HCT116 (cell line): ENCODE data around the gene KLHDC8B. TPM values are rescaled to one million over a fixed set of nuclear protein-coding genes. Genes with fewer than 3 reads are reported as not detected.

ENCODE experiments used
- ATAC-seq: fragments of 200-7000 bp; cut with Tn5 transposase; 2 replicates; pipeline ENCODE4 v1.9.1; 2020; ENCODE audit warnings: mild to moderate bottlenecking, moderate library complexity
- BruUV-seq: library from RNA; stranded (reverse); fragments of 400-500 nt; replicated peaks from 2 replicates; lab custom pipeline; 2021; lab: Mats Ljungman, UMichigan
- CTCF ChIA-PET: fragments of 300-600 bp; sonication (Branson Sonifier 250); formaldehyde crosslinking; loops from one replicate; lab custom pipeline; 2021; ENCODE audit warnings: antibody characterized with exemption; lab: Charles Lee
- POLR2A ChIA-PET: fragments of 300-600, 350-600 bp; sonication (Branson Sonifier 250); formaldehyde crosslinking; loops from one replicate; lab custom pipeline; 2021; ENCODE audit warnings: antibody characterized with exemption; lab: Charles Lee
- RAD21 ChIA-PET, 2 experiments: fragments of 300-600 bp; sonication (Branson Sonifier 250); formaldehyde crosslinking; loops; one replicate each; lab custom pipeline; 2023; ENCODE audit warnings: low total read pairs in 2 of 2; ENCODE audit not compliant: uncharacterized antibody in 2 of 2, unreplicated experiment in 2 of 2, low non-redundant PET in 1 of 2; lab: Charles Lee
- DNase-seq: peaks from one replicate; pipeline ENCODE4 v3.0.0-alpha.2; 2010; ENCODE audit warnings: low read depth, low spot score
- H2AFZ ChIP-seq: fragments of 200-600 bp; shearing (Covaris generic), sonication (generic); 2 replicates; pipeline ENCODE4 v1.6.1; 2017; ENCODE audit warnings: low read depth, mixed run types, mixed read lengths, antibody characterized with exemption, low read length; ENCODE audit not compliant: poor library complexity, severe bottlenecking
- H3K27ac ChIP-seq: 2 replicates; pipeline ENCODE4 v1.5.1; 2012; ENCODE audit warnings: low read depth, low read length
- H3K27me3 ChIP-seq: fragments of 200-600 bp; sonication (generic); 2 replicates; pipeline ENCODE4 v1.6.1; 2016; ENCODE audit warnings: mixed run types, low read length, mixed read lengths; ENCODE audit not compliant: insufficient read depth
- H3K36me3 ChIP-seq, 2 experiments: fragments of 200-500 bp in 1 of 2; fragments of 200-600 bp in 1 of 2; sonication (Bioruptor generic) in 1 of 2; sonication (generic) in 1 of 2; 2 replicates each; pipeline versions ENCODE4 v1.5.1 to v1.6.1; 2014 to 2016; ENCODE audit warnings: low read length in 2 of 2, inconsistent platforms in 1 of 2, mixed read lengths in 1 of 2, mixed run types in 1 of 2; ENCODE audit not compliant: insufficient read depth in 2 of 2, control insufficient read depth in 1 of 2
- H3K4me1 ChIP-seq, 2 experiments: fragments of 200-600 bp in 1 of 2; sonication (generic) in 1 of 2; 2 replicates each; pipeline versions ENCODE4 v1.5.1 to v1.6.1; 2012 to 2017; ENCODE audit warnings: low read length in 2 of 2, inconsistent platforms in 1 of 2, mild to moderate bottlenecking in 1 of 2, mixed read lengths in 1 of 2, mixed run types in 1 of 2, moderate library complexity in 1 of 2; ENCODE audit not compliant: insufficient read depth in 2 of 2, control insufficient read depth in 1 of 2
- H3K4me2 ChIP-seq: fragments of 200-600 bp; sonication (generic); 2 replicates; pipeline ENCODE4 v1.6.1; 2017; ENCODE audit warnings: mixed run types, low read length, mixed read lengths
- H3K4me3 ChIP-seq, 2 experiments: fragments of 200-600 bp in 1 of 2; sonication (generic) in 1 of 2; replicated peaks in 1 of 2; 2 replicates each; pipeline ENCODE4 v1.5.1; 2011 to 2016; ENCODE audit warnings: low read length in 2 of 2, control low read depth in 1 of 2, low read depth in 1 of 2, mild to moderate bottlenecking in 1 of 2, mixed read lengths in 1 of 2, mixed run types in 1 of 2
- H3K79me2 ChIP-seq: fragments of 200-600 bp; sonication (generic); 2 replicates; pipeline ENCODE4 v1.6.1; 2017; ENCODE audit warnings: mild to moderate bottlenecking, mixed run types, low read length, moderate library complexity, mixed read lengths; ENCODE audit not compliant: insufficient read depth
- H3K9ac ChIP-seq: fragments of 200-600 bp; sonication (generic); 2 replicates; pipeline ENCODE4 v1.6.1; 2016; ENCODE audit warnings: low read length, mixed read lengths
- H3K9me2 ChIP-seq: fragments of 200-600 bp; sonication (generic), shearing (Covaris generic); 2 replicates; pipeline ENCODE4 v1.6.1; 2017; ENCODE audit warnings: mixed run types, mild to moderate bottlenecking, moderate library complexity; ENCODE audit not compliant: insufficient read depth
- H3K9me3 ChIP-seq, 2 experiments: fragments of 200-500 bp in 1 of 2; fragments of 200-600 bp in 1 of 2; sonication (Bioruptor generic) in 1 of 2; sonication (generic) in 1 of 2; 2 replicates each; pipeline ENCODE4 v1.6.1; 2014 to 2017; ENCODE audit warnings: low read length in 2 of 2, mixed read lengths in 2 of 2, inconsistent platforms in 1 of 2, low read depth in 1 of 2, mild to moderate bottlenecking in 1 of 2, mixed run types in 1 of 2, moderate library complexity in 1 of 2; ENCODE audit not compliant: control insufficient read depth in 1 of 2, insufficient read depth in 1 of 2
- H4K20me1 ChIP-seq: fragments of 200-600 bp; sonication (generic), shearing (Covaris generic); 2 replicates; pipeline ENCODE4 v1.6.1; 2017; ENCODE audit warnings: mixed run types, mild to moderate bottlenecking, moderate library complexity; ENCODE audit not compliant: insufficient read depth
- EGR1 ChIP-seq: IDR thresholded peaks from 2 replicates; pipeline ENCODE4 v1.6.1; 2012; ENCODE audit warnings: low read depth
- ELF1 ChIP-seq: IDR thresholded peaks from 2 replicates; pipeline ENCODE4 v1.6.1; 2012; ENCODE audit warnings: low read depth, borderline replicate concordance
- EZH2 ChIP-seq: fragments of 200-600 bp; sonication (generic); IDR thresholded peaks from 2 replicates; pipeline ENCODE4 v1.6.1; 2017; ENCODE audit warnings: antibody characterized with exemption, mixed run types
- FOSL1 ChIP-seq: IDR thresholded peaks from 2 replicates; pipeline ENCODE4 v1.6.1; 2012; ENCODE audit warnings: low read depth
- JUND ChIP-seq: IDR thresholded peaks from 2 replicates; pipeline ENCODE4 v1.6.1; 2012
- POLR2AphosphoS5 ChIP-seq: IDR thresholded peaks from 2 replicates; pipeline ENCODE4 v1.6.1; 2011; ENCODE audit warnings: mild to moderate bottlenecking, low read depth, low read length, moderate library complexity
- RAD21 ChIP-seq: IDR thresholded peaks from 2 replicates; pipeline ENCODE4 v1.6.1; 2012; ENCODE audit warnings: low read depth, mild to moderate bottlenecking
- SIN3A ChIP-seq: IDR thresholded peaks from 2 replicates; pipeline ENCODE4 v1.6.1; 2012; ENCODE audit warnings: low read depth
- SP1 ChIP-seq: IDR thresholded peaks from 2 replicates; pipeline ENCODE4 v1.6.1; 2012; ENCODE audit warnings: low read depth
- SRF ChIP-seq: IDR thresholded peaks from 2 replicates; pipeline ENCODE4 v1.6.1; 2012; ENCODE audit warnings: low read depth
- TCF7L2 ChIP-seq: IDR thresholded peaks from 2 replicates; pipeline ENCODE4 v1.7.0; 2011; ENCODE audit warnings: borderline replicate concordance, inconsistent platforms; ENCODE audit not compliant: insufficient read depth, insufficient read length; ENCODE audit errors: extremely low read depth
- YY1 ChIP-seq: IDR thresholded peaks from 2 replicates; pipeline ENCODE4 v1.6.1; 2011; ENCODE audit warnings: low read length, low read depth, moderate library complexity, mild to moderate bottlenecking; ENCODE audit not compliant: insufficient replicate concordance; ENCODE audit errors: extremely low read depth
- ZFX ChIP-seq: fragments of 450-650 bp; IDR thresholded peaks from 2 replicates; pipeline ENCODE4 v1.6.1; 2017
- ZNF274 ChIP-seq: fragments of 200-500 bp; sonication (Bioruptor generic); IDR thresholded peaks from 2 replicates; pipeline ENCODE4 v1.6.1; 2014; ENCODE audit warnings: mild to moderate bottlenecking, low read depth, low read length, inconsistent platforms
- intact Hi-C: fragments of 100-400 bp; cut with micrococcal nuclease; formaldehyde crosslinking; loops from 2 replicates; pipeline ENCODE4 v1.10.0; 2022
- total RNA-seq: library from RNA; stranded (reverse); gene quantifications from one replicate; pipeline ENCODE4 v1.2.1, GENCODE V29; 2021; ENCODE audit not compliant: unreplicated experiment
- TF ChIP-seq, protein P1 (sequence below): IDR thresholded peaks from 2 replicates; pipeline ENCODE4 v1.6.1; 2011; ENCODE audit warnings: mild to moderate bottlenecking, low read length, moderate library complexity; ENCODE audit not compliant: insufficient replicate concordance; ENCODE audit errors: extremely low read depth
- TF ChIP-seq, protein P2 (sequence below): IDR thresholded peaks from 2 replicates; pipeline ENCODE4 v1.6.1; 2012
- TF ChIP-seq, protein P3 (sequence below): IDR thresholded peaks from 2 replicates; pipeline ENCODE4 v1.6.1; 2012
- TF ChIP-seq, protein P4 (sequence below), 3 experiments: fragments of 200-600 bp in 1 of 3; sonication (generic) in 1 of 3; IDR thresholded peaks in 2 of 3; conservative IDR thresholded peaks in 1 of 3; 2 replicates each; pipeline ENCODE4 v1.5.1; 2012 to 2017; ENCODE audit warnings: low read depth in 2 of 3, low read length in 2 of 3, antibody characterized with exemption in 1 of 3, borderline replicate concordance in 1 of 3, control low read depth in 1 of 3, mild to moderate bottlenecking in 1 of 3, mixed read lengths in 1 of 3, mixed run types in 1 of 3, moderate library complexity in 1 of 3; ENCODE audit not compliant: insufficient read depth in 1 of 3
- TF ChIP-seq, protein P5 (sequence below): IDR thresholded peaks from 2 replicates; pipeline ENCODE4 v1.6.1; 2012; ENCODE audit warnings: low read depth

Gene KLHDC8B
- total RNA-seq, 1 experiment from 2014 or later, result 10.4 TPM

DNA sequence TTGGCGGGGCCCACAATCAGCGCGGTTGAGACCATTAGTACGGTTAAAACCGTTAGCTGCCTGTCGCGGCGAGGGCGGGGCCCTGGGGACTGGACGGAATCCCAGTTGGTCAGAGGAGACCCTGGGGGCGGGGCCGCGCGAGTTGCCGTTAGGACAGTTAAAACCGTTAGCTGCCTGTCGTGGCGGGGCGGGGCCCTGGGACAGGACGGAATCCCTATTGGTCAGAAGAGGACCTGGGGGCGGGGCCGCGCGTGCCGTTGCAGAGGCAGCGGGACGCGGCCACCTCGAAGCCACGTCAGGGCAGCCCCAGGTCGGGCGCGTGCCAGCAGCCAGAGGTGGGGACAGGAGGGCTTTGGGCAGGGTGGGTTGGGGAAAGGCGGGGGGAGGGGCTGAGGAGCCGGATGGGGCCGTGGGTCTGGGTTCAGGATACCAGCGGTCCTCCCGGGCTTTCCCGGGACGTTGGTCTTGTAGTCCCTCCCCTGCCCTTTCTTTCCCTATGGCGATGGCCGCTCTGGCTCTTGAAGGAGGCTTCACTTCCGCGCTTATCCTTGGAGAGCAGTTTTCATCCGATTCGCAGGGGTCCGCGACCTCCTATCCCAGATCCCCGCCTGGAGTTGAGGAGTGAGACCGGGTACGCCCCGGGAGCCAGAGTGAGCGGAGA lies 28.0 kb downstream of the KLHDC8B start:
- no TSS peak for BruUV-seq
- H3K4me3 ChIP-seq, result no peak overlapping the region
- no peak overlapping the region for H3K4me2 ChIP-seq
- ATAC-seq (no peak), DNase-seq (no peak)
- H3K79me2 ChIP-seq, result no peaks in the 10 kb centered on the region
- no peak overlapping the region for H3K9ac ChIP-seq
- no peaks in the 10 kb centered on the region for H3K4me1 ChIP-seq
- no peak overlapping the region for H2AFZ ChIP-seq
- intact Hi-C loops, result no loop called here
- ChIA-PET RAD21 (no interaction called here), CTCF (no interaction called here), POLR2A (no interaction called here)
- H3K36me3 ChIP-seq, result no peaks in the 10 kb centered on the region
- H4K20me1 ChIP-seq, result no peaks in the 10 kb centered on the region
- H3K9me2 ChIP-seq, result no peaks in the 10 kb centered on the region
- no peaks in the 10 kb centered on the region for H3K9me3 ChIP-seq
- no peaks in the 10 kb centered on the region for H3K27me3 ChIP-seq
- H3K27ac ChIP-seq, result no peak overlapping the region
- no peak for TF ChIP-seq RAD21
- TF ChIP-seq TCF7L2, result no peak
- no peak for TF ChIP-seq POLR2AphosphoS5
- TF ChIP-seq, protein P1, sequence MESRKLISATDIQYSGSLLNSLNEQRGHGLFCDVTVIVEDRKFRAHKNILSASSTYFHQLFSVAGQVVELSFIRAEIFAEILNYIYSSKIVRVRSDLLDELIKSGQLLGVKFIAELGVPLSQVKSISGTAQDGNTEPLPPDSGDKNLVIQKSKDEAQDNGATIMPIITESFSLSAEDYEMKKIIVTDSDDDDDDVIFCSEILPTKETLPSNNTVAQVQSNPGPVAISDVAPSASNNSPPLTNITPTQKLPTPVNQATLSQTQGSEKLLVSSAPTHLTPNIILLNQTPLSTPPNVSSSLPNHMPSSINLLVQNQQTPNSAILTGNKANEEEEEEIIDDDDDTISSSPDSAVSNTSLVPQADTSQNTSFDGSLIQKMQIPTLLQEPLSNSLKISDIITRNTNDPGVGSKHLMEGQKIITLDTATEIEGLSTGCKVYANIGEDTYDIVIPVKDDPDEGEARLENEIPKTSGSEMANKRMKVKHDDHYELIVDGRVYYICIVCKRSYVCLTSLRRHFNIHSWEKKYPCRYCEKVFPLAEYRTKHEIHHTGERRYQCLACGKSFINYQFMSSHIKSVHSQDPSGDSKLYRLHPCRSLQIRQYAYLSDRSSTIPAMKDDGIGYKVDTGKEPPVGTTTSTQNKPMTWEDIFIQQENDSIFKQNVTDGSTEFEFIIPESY, result no peak
- TF ChIP-seq ZNF274, result no peak
- TF ChIP-seq EZH2, result no peak
- TF ChIP-seq SP1, result no peak
- TF ChIP-seq, protein P2, sequence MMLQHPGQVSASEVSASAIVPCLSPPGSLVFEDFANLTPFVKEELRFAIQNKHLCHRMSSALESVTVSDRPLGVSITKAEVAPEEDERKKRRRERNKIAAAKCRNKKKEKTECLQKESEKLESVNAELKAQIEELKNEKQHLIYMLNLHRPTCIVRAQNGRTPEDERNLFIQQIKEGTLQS, result no peak
- TF ChIP-seq, protein P3, sequence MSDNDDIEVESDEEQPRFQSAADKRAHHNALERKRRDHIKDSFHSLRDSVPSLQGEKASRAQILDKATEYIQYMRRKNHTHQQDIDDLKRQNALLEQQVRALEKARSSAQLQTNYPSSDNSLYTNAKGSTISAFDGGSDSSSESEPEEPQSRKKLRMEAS, result no peak
- TF ChIP-seq, protein P4, sequence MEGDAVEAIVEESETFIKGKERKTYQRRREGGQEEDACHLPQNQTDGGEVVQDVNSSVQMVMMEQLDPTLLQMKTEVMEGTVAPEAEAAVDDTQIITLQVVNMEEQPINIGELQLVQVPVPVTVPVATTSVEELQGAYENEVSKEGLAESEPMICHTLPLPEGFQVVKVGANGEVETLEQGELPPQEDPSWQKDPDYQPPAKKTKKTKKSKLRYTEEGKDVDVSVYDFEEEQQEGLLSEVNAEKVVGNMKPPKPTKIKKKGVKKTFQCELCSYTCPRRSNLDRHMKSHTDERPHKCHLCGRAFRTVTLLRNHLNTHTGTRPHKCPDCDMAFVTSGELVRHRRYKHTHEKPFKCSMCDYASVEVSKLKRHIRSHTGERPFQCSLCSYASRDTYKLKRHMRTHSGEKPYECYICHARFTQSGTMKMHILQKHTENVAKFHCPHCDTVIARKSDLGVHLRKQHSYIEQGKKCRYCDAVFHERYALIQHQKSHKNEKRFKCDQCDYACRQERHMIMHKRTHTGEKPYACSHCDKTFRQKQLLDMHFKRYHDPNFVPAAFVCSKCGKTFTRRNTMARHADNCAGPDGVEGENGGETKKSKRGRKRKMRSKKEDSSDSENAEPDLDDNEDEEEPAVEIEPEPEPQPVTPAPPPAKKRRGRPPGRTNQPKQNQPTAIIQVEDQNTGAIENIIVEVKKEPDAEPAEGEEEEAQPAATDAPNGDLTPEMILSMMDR (IDR thresholded peaks at IDR 0.05 in 2 of 3, conservative IDR thresholded peaks at IDR 0.05 in 1 of 3; ENCODE audit: borderline replicate concordance in 1 of 3, insufficient read depth in 1 of 3, low read depth in 2 of 3, low read length in 2 of 3), result no peak
- no peak for TF ChIP-seq EGR1
- TF ChIP-seq ELF1, result no peak
- no peak for TF ChIP-seq SIN3A
- TF ChIP-seq JUND, result no peak
- no peak for TF ChIP-seq FOSL1
- no peak for TF ChIP-seq ZFX
- no peak for TF ChIP-seq SRF
- no peak for TF ChIP-seq YY1
- TF ChIP-seq, protein P5, sequence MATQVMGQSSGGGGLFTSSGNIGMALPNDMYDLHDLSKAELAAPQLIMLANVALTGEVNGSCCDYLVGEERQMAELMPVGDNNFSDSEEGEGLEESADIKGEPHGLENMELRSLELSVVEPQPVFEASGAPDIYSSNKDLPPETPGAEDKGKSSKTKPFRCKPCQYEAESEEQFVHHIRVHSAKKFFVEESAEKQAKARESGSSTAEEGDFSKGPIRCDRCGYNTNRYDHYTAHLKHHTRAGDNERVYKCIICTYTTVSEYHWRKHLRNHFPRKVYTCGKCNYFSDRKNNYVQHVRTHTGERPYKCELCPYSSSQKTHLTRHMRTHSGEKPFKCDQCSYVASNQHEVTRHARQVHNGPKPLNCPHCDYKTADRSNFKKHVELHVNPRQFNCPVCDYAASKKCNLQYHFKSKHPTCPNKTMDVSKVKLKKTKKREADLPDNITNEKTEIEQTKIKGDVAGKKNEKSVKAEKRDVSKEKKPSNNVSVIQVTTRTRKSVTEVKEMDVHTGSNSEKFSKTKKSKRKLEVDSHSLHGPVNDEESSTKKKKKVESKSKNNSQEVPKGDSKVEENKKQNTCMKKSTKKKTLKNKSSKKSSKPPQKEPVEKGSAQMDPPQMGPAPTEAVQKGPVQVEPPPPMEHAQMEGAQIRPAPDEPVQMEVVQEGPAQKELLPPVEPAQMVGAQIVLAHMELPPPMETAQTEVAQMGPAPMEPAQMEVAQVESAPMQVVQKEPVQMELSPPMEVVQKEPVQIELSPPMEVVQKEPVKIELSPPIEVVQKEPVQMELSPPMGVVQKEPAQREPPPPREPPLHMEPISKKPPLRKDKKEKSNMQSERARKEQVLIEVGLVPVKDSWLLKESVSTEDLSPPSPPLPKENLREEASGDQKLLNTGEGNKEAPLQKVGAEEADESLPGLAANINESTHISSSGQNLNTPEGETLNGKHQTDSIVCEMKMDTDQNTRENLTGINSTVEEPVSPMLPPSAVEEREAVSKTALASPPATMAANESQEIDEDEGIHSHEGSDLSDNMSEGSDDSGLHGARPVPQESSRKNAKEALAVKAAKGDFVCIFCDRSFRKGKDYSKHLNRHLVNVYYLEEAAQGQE, result no peak
